GM19035 (cell line): ENCODE measurements around the gene ZKSCAN8.

ENCODE experiments used
- ATAC-seq: cut with Tn5 transposase; IDR thresholded peaks from one replicate; pipeline ENCODE4 v1.9.1; 2021; ENCODE audit not compliant: unreplicated experiment

ZKSCAN8 gene

GRCh38 chr6:28139860-28140543 is 1.7 kb upstream of the ZKSCAN8 start:
- no peak for ATAC-seq

GRCh38 chr6:28140616-28141015 is 1.1 kb upstream of the ZKSCAN8 start:
- ATAC-seq = no peak

- ATAC-seq = no peak
Observed at GRCh38 chr6:28142446-28142845, 763 bp downstream of the ZKSCAN8 start.

- ATAC-seq = no peak
Observed at GRCh38 chr6:28145231-28145630, 3.5 kb downstream of the ZKSCAN8 start.

DNA sequence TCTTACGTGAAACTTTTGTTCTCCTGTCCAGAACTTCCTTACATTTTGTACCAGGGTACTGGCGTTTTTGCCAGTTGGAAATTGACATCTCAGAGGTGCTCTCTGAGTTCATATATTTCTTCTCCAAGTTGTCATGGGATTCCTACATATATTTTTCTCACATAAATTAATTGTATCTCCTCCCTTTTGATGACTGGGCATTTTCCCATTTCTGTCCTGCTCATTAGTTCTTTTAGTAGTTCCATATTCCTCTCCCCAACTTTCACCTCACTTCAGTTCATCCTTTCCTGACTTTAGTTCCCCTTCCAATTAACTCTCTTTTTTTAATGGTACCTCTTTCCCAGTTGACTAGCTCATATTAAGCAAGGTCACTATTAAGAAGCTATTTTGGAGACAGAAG is 10.8 kb downstream of the ZKSCAN8 start:
- ATAC-seq = no peak

GRCh38 chr6:28153546-28153945 is 11.9 kb downstream of the ZKSCAN8 start:
- ATAC-seq = no peak

GRCh38 chr6:28154357-28154756 is 12.7 kb downstream of the ZKSCAN8 start:
- no peak for ATAC-seq

DNA sequence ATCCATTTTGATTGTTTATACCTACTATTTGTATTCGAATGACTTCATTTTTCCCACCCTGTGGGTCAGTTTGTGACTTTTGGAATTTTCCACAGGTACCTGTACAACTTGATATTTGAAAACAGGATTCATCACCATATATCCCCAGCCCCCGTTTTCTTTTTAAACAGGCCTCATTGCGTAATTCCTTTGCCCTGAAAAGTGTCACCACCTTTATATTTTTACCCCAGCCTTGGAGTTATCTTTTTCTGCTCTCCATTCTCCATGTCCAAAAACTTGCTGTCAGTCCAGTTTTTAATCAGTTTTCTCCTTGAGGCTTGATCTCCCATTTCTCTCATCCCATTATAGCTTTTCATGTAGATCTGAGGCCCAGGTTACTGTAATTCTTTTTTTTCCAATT is 16.6 kb downstream of the ZKSCAN8 start:
- no peak for ATAC-seq

- ATAC-seq = no peak
Observed at GRCh38 chr6:28159029-28159607, 17.4 kb downstream of the ZKSCAN8 start.

GRCh38 chr6:28160233-28160632 is 18.6 kb downstream of the ZKSCAN8 start:
- no peak for ATAC-seq

DNA sequence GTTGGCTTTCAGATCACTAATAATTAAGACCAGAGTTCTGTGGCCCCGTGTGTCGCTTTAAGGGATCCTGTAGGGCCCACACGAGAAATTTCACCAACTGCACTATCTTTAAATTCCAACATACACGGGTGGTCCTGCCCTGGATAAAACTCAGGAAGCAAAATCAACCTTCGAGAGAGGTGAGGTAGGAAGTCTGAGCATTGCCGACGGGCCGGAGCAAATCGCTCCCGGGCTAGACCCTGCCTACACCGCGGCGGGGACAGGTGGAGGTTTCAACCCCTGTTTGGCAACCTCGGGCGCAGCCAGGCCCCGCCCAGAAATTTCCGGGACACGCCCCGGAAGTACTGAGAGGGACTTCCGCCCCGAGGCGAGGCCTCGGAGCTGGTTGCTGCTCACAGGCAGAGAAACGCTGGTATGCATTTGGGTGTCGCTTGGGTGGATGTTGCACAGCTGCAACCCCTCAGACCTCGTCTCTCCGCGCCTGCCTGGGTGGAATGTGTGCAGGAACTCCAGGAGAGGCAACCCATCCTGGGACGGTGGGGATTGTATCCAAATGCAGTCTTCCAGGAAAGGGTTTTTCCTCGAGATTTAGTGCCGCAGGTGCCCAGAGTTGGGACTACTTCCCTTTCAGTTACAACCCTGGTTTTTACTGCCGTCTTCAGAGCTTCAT is 19.9 kb downstream of the ZKSCAN8 start:
- ATAC-seq = peak; percentile 58

- ATAC-seq = no peak
Observed at GRCh38 chr6:28165563-28165962, 23.9 kb downstream of the ZKSCAN8 start.

GRCh38 chr6:28167068-28167467 is 25.4 kb downstream of the ZKSCAN8 start:
- ATAC-seq = no peak

DNA sequence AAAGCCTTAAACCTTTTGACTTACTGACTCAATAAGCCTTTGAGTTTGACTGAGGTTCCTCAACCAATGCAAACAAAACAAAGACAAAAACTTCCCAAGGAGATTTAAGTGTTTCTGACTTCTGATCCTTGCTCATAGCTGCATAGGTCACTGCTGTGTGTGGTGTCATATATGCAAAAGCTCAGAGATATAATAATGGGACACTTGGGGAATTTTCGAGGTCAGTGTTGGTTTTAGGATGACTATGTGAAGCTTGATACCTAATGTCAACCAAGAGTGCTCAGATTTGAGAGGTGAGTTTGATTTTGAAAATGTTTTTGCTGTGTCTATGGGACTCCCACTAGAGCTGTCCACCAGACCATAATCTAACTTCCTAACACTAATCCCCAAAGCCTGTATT is 26.2 kb downstream of the ZKSCAN8 start:
- no peak for ATAC-seq

GRCh38 chr6:28171271-28171670 is 29.6 kb downstream of the ZKSCAN8 start:
- no peak for ATAC-seq

DNA sequence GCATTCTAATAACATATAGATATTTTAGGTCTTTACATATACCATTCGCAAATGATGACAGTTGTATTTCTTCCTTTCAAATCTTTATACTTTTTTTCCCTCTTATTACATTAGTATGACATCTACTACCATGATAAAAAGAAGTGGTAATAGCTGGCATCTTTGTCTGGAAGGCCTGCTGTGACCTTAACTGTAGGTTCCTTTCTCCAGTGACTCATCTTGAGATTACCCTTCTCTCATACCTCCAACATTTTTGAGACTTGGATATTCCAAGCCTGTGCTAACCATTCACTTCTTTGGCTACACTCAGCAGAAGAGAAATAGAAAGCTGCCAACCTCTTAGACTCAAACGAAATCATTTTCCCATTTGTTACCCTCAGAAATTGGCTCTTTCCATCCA is 30.3 kb downstream of the ZKSCAN8 start:
- ATAC-seq = no peak

GRCh38 chr6:28176373-28176772 is 34.7 kb downstream of the ZKSCAN8 start:
- no peak for ATAC-seq

DNA sequence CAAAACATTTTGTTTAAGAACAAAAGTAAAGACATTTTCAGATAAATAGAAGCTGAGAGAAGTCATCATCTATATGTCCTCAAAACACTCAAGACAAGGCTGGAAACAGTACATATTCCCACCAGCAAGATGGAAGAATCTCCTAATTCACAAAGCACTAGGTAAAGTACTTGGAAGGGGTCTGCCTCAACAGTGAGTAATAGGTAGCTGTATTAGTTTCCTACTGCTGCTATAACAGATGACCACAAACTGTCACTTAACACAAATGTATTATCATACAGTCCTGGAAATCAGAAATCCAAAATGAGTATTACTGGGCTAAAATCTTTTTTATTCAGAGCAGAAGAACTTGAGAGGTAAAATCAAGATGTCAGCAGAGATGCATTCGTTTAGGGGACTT is 40.6 kb downstream of the ZKSCAN8 start:
- no peak for ATAC-seq

DNA sequence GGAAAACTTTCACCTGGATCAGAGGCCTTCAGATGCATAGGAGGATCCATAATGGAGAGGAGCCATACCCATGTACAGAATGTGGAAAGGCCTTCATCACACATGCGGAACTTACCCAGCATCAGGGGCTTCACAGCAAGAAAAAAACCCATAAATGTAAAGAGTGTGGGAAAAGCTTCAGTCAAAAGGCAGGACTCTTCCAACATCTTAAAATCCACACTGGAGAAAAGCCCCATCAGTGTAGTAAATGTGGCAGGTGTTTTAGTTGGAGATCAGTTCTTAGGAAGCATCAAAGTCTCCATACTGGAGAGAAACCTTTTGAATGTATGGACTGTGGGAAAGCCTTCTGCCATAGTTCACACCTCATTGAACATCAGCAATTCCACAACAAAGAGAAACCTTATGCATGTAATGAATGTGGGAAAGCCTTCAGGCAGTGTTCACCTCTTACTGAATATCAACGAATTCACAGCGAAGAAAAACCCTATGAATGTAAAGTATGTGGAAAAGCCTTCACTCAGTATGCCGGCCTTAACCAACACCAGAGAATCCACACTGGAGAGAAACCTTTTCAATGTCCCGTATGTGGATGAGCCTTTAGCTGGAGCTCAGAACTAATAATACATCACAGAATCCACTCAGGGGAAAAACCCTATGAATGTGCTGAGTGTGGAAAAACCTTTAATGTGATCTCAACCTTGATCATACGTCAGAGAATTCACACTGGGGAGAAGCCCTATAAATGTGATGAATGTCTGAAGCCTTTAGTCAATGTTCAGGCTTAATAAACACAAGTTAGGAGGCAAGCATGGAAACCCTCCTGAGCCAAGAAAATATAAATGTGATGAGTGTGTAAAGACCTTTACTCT is 46.7 kb downstream of the ZKSCAN8 start:
- ATAC-seq = no peak

DNA sequence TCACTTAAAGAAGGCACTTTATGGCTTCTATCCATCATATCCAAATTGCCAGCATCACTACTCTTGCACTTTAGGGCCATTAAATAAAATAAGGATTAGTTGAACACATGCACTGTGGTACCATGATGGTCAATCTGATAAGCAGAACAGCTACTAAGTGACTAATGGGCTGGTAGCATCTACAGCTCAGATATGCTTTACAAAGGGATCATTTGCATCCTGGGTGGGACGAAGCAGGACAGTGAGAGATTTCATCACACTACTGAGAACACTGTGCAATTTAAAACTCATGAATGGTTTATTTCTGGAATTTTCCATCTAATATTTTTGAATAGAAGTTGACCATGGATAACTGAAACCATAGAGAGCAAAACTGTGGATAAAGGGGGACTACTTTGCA is 58.3 kb downstream of the ZKSCAN8 start:
- no peak for ATAC-seq

DNA sequence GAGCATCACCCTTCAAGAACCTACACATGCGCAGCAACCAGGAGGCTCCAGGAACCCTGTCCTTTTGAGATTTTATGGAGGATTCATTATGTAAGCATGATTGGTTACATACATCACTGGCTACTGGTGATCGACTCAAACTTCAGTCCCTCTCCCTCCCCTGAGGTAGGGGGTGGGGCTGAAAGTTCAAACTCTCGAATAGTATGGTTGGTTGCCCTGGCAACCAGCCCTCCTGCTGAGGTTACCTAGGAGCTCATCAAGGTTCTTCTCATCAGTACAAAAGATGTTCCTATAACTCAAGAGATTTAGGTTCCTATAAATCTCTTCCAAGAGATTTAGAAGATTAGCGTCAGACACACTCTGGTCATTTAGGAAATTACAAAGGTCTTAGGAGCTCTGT is 61.5 kb downstream of the ZKSCAN8 start:
- ATAC-seq = no peak

GRCh38 chr6:28205879-28206278 is 64.2 kb downstream of the ZKSCAN8 start:
- no peak for ATAC-seq
